Measurements from ENCODE around the gene CD300LF.

Gene CD300LF

DNA sequence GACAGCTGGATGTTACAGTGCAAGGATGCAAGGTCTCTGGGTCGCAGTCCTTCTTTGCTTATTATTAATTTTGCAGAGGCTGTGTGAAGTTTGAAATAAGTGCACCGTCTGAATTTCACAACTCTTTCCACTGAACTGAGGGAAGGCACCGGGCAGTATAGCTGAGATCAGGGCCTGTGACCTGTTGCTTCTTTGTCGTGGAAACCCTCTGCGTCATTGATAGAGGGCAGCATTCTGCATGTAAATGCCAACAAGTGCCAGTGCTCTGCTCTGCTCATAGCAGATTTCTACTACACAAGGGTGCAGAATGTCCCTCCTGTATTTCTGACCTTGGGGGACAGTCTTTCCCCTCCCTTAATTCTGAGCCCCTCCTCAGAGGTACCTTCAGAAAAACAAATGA, 26.0 kb downstream of the CD300LF start:
- no peak for DNase-seq (ENCODE audit: low spot score)

DNA sequence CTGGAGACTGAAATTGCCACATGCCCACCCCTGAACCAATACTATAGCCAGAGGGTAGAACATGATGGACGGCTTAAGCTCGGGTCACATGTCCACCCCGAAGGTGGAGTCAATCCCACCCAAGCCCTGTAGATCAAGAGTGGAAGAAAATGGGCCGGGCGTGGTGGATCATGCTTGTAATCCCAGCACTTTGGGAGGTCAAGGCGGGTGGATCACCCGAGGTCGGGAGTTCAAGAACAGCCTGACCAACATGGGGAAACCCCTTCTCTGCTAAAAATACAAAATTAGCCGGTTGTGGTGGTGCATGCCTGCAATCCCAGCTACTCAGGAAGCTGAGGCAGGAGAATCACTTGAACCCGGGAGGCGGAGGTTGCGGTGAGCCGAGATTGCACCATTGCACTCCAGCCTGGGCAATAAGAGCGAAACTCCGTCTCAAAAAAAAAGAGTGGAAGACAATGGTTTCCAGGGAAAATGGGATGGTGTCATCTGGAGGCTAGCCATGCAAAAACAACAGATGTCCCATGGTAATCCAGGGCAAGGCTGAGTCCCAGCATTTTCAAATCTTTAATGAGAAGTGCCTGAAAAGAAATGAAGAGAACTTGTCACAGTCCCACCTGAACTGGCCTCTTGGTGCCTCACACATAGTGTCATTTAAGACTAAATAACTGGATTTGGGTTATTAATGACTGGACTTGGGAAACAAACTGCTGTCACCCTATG, 30.1 kb downstream of the CD300LF start:
- no peak for DNase-seq (ENCODE audit: low spot score)

DNA sequence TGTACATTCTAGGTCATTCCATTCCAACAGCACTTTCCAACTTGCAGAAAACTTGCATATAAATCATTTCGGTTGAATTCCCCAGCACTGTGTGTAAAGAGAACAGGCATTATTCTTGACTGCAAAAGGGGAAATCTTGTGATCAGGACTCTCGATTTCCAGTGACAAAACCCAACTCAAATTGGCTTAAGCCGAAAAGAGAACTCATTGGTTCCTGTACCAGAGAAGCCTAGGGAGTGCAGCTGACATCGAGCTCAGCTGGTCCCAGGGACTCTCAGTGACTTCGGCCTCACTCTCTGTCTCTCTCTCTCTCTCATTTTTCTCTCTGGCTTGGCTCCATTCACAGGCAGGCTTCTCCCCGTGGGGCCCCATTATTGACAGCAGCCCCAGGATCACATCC, 30.7 kb downstream of the CD300LF start:
- no peak for DNase-seq (ENCODE audit: low spot score)

DNA sequence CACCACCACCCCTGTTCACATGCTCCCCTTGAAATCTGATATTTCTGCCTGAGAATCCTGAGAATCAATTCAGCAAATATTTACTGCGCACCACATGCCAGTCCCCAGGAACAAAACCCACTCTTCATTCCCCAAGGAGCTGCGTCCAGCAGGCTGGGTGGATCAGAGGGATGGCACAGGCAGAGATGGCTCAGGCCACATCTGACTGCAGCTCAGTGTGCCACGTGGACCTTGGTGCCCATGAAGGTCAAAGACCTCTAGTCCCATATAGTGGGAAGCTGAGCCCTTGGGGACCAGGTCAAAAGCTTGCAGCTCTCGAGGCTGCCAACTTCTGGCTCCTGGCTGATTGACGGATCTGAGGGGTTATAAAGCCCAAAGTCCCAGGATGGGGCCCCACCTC, 31.8 kb downstream of the CD300LF start:
- DNase-seq (ENCODE audit: low spot score), result no peak

DNA sequence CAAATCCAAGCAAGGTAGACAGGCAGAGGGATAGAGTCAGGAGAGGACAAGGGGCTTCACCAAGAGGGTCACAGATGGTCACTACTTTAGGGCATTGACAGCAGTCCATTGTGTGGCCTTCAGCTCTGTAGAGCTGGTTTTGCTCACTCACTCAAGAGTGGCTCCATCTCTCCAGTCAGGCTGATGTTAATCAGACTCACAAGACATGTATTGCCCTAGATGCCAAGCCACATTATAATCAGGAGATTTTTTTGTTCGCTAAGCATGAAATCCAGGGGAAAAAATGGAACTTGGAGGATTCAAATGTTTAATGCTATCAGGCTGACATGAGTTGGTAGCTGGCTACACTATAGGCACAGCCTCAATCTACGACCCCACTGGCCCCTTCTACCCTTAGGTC, 32.5 kb downstream of the CD300LF start:
- DNase-seq (ENCODE audit: low spot score), result no peak

DNA sequence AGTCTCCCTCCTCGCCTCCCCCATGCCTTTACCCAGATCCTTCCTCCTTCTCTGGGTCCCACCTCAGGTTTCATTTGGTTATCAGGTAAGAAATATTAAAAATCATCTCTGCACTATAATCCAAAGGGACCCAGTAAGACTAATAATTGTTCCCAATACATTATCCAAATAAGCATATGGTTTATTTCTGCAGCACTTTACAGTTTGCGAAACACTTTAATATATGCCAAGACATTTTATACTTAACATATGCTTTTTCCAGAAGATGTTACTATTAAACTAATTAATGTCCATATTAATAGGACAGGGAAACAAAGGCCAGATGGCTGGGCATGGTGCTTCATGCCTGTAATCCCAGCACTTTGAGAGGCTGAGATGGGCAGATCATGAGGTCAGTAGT, 33.3 kb downstream of the CD300LF start:
- DNase-seq (ENCODE audit: low spot score), result no peak

DNA sequence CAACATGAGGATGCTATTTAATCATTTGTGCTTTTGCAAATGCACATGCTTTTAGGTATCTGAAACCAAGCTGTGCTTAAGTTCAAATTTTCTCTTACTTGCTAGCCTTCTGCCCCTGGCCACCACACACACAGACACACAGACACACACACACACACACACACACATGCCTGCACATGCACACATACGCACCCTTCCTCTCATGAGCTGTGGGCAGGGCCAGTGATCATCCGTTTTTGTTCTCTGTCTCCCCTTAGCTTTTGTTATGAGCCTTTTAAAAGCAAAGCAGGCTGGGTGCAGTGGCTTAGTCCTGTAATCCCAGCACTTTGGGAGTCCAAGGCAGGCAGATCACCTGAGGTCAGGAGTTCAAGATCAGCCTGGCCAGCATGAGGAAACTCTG, 34.2 kb downstream of the CD300LF start:
- DNase-seq (ENCODE audit: low spot score), result no peak

DNA sequence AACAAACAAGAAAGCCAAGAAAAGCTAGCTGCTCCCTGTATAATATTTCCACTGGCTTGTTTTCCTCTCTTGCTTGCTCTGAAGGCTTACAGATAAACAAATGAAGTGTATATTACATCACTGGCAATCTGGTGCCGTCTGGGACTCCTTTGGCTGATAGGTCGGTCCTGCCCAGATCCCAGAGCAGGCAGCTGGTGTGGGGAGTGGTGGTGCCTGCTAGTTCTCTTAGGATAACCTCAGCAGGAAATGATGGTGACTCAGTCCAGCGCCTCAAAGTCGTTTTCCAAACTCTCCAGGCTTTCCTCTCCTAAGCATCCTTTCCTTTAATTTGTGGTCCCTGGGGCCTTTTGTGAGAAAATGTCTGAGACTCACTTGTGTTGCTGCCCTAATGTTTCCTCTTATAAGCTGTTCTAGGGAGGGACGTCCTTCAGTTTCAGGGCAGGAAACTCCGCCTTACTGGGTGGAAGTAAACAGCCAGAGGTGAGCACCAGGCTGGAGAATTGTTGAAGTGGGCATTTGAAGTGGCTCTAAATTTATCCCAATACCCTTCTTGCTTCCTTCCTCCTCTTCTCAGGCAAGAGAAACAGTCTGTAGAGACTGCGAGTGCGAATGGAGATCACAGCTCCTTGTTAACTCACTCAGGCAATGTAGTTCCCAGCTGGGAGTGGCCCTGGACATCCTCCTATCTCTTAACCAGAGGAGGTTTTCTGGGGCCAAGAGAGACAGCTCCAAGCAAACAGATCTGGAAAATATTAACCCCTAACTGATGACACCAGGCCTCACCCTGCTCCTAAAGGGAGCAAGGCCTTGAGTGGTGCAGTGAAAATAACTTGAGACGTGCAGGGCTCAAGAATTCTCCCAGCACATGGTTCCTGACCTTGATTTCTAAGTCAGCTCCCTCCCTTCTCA, 34.9 kb downstream of the CD300LF start:
- DNase-seq (ENCODE audit: low spot score), result no peak

DNA sequence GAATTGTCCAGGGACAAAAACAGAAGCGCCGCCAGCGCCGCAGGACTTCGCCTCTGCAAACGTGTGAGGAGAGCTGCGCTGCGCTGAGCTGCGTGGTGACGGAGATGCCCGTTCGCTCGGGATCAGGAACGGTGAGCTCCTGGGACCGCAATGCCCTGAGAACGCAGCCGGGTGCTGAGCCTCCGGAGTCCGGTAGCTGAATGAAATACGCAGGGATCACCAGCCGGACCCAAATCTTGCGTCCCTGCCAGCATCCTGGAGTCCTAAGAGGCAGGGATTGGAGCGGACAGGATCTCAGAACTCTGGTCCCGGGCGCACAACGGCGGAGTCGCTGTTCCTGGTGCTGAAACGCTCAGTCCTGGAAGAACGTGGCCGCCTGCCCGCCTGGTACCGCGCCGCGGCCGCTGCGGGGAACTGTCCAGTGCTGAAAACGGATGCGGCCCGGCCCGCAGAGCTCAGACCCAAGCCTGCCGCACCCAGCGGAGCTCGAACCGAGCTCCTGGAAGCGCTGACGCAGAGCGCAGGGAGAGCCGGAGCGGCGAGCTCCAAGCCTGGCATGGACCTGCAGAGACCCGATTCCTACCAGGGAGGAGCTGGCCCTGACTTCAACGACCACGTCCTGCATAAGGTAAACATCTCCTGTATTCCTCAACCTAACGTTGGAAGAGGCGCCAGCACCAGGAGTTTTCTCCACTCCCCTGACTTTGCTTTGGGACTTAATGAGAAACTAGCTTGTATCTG, 41.5 kb downstream of the CD300LF start:
- no peak for DNase-seq (ENCODE audit: low spot score)

DNA sequence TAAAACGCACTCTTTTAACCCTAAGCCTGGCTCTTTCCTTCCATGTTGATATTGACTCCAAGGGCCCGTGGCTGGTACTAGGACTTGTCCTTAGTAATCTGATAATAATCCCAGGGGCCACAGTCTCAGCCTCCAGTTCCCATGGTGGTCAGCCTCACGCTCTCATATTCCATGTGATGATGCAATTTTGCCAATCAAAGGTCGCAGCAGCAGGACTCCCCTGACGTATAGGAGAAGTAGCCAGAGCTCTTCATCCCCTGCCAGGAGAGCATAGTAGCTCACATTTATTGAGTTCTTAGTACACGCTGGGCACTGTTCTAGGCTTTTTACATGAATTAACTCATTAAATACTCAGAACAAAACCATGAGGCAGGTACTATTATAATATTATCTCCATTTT, 42.4 kb downstream of the CD300LF start:
- DNase-seq (ENCODE audit: low spot score), result no peak

DNA sequence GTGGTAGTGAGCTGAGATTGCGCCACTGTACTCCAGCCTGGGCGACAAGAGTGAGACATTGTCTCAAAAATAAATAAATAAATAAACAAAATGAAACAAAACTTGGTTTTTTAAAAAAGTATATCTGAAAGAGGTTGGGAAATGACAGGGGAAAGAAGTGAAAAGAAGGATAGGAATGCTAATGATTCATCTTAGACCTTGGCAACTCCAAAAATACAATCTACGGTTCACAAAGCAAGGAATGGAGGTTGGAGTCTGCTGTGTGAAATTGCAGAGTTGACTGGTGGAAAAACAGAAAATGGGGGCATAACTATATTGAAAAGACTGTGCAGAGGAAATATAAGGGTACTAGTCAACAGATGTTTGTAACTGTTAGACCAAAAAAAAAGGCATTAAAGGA, 49.2 kb downstream of the CD300LF start:
- DNase-seq (ENCODE audit: low spot score), result no peak

DNA sequence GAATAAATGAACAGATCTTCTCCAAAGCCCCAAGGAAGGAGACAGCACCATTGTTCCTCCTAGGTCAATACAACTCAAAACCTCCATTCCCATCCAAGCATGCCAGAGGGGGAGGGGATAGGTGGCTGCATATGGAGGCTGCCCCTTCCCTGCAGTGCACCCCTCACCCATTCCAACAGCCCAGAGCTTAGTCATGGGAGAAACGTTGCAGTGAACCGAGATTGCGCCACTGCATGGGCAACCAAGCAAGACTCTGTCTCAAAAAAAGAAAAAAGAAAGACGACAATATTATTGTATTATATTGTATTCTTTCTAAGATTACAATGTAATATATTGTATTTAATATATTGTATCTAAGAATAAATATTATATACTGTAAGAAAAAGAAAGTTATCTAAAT, 52.8 kb downstream of the CD300LF start:
- DNase-seq (ENCODE audit: low spot score), result no peak

DNA sequence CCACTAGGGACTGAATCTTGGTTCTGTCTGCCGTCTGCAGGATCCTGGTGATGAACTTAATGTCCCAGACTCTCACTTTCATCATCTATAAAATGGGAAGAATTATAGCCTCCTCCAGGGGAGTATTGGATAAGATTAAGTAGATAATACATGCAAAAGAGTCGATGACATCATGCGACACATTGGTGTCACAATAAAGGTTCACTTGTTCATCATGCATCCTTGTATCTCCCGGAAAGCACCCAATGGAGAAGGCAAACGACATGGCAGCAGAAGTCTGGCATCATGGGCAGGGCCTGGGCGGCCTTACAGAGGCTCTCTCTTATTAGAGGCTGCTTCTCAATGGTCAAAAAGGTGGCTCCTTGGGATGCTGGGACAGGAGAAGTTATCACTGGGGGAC, 54.1 kb downstream of the CD300LF start:
- no peak for DNase-seq (ENCODE audit: low spot score)

DNA sequence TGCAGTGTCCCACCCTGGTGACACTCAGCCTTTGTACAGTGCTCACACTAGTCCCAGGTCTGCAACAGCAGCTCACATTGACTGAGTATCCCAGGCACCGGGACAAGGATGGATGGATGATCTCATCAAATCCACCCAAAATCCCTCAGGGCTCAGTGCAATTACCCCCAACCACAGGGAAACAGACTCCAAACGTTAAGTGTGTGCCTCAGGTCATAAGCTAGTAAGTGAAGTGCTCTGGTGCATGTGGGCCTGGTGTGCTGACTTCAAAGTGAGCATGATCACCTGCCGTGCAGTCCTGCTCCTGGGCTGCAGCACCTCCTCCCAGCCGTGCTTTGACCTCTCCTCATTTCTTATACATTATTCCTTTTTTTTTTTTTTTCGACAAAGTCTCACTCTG, 58.0 kb downstream of the CD300LF start:
- no peak for DNase-seq (ENCODE audit: low spot score)

DNA sequence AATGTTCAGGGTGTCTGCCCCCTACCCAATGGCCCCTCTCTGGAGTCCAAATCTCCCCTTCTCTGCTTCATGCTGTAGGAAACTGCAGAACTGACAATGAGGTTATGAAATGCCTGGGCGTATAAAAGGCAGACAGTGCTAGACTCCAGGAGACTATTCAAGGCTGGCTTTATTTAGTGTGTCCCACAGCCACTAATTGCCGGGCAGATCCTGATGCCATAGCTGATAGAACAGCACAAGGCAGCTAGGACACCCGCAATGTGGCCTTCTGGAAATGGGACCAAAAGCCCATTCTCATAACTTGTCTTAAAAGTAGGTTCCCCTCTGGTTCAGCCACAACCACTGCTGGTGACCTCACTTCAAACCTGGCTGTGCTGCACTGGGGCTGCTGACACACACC, 60.7 kb downstream of the CD300LF start:
- DNase-seq (ENCODE audit: low spot score), result no peak

DNA sequence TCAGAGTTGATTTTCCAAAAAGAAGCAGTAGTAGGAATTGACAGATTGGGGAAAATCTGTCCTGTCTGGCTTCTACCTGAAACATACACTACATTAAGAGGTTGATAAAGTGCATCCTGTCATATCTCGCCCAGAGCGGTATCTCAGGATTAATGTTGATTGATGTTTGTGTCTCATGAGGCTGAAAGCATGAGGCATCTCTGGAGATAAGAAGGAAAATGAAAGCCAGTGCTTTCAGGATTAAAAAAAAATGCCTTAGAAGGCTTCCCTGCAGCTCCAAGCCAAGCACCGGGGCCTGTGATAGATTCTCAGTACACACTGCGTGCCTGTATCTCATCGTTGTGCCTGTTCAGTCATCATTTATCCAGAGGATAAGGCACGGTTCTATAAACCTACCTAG, 62.8 kb downstream of the CD300LF start:
- no peak for DNase-seq (ENCODE audit: low spot score)

DNA sequence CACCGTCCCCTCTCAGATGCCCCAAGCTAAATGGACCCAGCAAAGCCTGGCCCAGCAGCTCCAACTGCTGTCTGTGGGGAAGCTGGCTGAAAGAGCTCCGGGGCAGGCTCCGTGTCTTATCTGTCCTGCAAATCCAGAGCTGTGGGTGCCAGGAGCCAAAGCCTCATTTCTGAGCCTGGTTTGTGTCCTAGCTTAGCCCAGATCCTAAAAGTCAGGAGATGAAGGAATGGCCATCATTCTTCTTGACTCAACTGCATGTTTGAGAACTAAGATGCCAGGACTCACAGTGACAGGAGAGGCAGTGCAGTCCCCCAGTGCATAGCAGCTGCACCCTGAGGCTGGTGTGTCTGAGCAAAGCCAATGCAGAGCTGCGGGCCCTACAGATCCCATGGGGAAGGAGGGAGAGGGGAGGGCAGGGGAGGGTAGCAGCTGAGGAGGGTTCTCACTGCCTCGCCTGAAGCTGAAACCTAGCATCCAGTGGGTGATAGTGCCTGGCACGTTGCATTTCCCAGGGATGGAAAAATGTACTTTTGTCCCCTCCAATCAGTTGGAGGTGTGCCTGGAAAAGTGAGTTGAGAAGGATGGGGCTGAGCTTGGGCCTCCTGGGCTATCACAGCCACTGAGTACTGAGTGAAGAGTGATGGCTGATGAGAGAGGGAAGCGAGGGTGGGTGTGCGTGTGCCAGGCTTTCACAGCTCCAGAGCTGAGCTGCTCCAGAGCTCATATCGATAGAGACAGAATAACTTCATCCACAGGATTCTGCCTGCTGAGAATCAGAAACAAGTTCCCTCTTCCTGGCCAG, 64.7 kb downstream of the CD300LF start:
- no peak for DNase-seq (ENCODE audit: low spot score)

DNA sequence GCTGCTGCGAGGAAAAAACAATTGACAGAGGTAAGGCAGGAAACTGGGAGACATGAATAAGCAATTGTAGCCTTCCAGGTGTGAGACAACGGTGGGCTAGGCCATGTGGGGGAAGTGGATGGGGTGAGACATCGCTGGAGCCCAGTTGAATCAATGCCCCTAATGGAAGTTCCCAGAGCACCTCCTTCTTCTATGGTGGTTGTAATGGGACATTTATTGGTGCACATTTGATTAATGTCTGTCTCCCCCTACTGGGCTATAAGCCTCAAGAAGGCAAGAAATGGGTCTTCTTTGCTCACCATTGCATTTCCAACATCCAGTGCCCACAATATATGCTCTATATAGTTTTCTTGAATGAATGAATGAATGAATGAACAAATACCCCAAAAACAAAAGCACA, 66.5 kb downstream of the CD300LF start:
- no peak for DNase-seq (ENCODE audit: low spot score)

DNA sequence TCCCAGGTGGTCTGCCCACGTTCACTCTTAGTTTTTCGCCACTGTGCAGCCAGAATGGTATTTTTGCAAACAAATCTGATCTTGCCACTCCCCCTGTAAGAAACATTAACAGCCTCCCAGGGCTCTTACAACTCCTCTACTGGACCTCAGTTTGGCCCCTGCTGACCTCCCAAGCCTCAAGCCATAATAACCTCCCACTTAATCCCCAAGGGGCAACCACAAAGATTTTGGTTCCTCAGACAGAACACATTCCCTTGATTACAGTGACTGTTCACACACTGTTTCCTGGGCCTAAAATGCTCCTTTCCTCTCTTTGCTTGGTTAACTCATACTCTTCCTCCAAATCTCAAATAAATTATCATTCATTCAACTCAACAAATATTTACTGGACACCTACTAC, 67.7 kb downstream of the CD300LF start:
- DNase-seq (ENCODE audit: low spot score), result no peak

DNA sequence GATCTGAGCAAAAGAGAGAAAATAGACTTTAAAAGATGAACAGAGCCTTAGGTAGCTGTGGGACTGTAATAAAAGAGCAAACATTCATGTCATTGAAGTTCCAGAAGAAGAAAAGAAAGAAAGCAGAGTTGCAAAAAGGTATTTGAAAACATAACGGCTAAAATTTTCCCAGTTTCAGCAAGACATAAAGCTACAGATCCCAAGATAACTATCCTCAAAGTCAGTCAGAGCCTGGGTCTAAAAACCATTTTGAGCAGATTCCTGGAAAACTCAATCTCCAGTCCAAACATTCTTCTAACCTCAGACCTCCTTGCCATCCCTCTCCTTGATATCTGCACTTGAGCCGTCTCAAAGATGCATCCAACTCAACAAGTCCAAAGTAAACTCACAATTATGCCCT, 68.3 kb downstream of the CD300LF start:
- no peak for DNase-seq (ENCODE audit: low spot score)

Measured in LoVo (cell line).